Adrenal gland (tissue), 5 donors: ENCODE measurements around the gene HECW1.

Experiments used
- POLR2A ChIP-seq, 2 donors: fragments of 450-650 bp; IDR thresholded peaks; one replicate each; pipeline ENCODE4 v1.6.1; 2017; ENCODE audit warnings: antibody characterized with exemption in 2 of 2, mild to moderate bottlenecking in 2 of 2, moderate library complexity in 1 of 2
- TF ChIP-seq, protein P1 (sequence below), 6 experiments: fragments of 450-650 bp in 4 of 6; fragments of 200-600 bp in 2 of 6; sonication (generic) in 1 of 6; IDR thresholded peaks; 1 replicate in 5 of 6; 2 replicates in 1 of 6; pipeline versions ENCODE4 v1.5.1 to v1.8.0; 2016 to 2021; ENCODE audit warnings: antibody characterized with exemption in 6 of 6, mild to moderate bottlenecking in 2 of 6, moderate library complexity in 1 of 6
- donor health status: DM: no; HTN: no; CAD: no.

GRCh38 chr7:43467406-43467805 lies 355.0 kb downstream of the HECW1 start:
- TF ChIP-seq, protein P1, sequence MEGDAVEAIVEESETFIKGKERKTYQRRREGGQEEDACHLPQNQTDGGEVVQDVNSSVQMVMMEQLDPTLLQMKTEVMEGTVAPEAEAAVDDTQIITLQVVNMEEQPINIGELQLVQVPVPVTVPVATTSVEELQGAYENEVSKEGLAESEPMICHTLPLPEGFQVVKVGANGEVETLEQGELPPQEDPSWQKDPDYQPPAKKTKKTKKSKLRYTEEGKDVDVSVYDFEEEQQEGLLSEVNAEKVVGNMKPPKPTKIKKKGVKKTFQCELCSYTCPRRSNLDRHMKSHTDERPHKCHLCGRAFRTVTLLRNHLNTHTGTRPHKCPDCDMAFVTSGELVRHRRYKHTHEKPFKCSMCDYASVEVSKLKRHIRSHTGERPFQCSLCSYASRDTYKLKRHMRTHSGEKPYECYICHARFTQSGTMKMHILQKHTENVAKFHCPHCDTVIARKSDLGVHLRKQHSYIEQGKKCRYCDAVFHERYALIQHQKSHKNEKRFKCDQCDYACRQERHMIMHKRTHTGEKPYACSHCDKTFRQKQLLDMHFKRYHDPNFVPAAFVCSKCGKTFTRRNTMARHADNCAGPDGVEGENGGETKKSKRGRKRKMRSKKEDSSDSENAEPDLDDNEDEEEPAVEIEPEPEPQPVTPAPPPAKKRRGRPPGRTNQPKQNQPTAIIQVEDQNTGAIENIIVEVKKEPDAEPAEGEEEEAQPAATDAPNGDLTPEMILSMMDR (IDR thresholded peaks at IDR 0.05): no peak
- no peak for TF ChIP-seq POLR2A (IDR thresholded peaks at IDR 0.05)
